ENCODE measurements around the gene WDR70. TPM values are rescaled to one million over a fixed set of nuclear protein-coding genes. Genes with fewer than 3 reads are reported as not detected.

Gene WDR70
- total RNA-seq, 2 donors from 2014 or later: 18.0 to 25.3 TPM

- Histone ChIP-seq H3K4me3 (no peak overlapping the region), H3K27me3 (replicated peaks; ENCODE audit: insufficient read depth) (no peaks in the 10 kb centered on the region), H3K27ac (no peak overlapping the region), H3K36me3 (no peaks in the 10 kb centered on the region), H3K4me1 (ENCODE audit: control insufficient read depth in 1 of 2, low read depth in 2 of 2) (no peaks in the 10 kb centered on the region), H3K9me3 (no peaks in the 10 kb centered on the region)
- no peak for ATAC-seq (ENCODE audit: insufficient number of reproducible peaks, low FRiP score, low read depth)
- no peak for DNase-seq (ENCODE audit: low spot score)
- no peak for TF ChIP-seq CTCF (IDR thresholded peaks at IDR 0.05)
Observed at GRCh38 chr5:37769108-37769507, 390.0 kb downstream of the WDR70 start.

- no peak for TF ChIP-seq CTCF (IDR thresholded peaks at IDR 0.05)
- H3K27me3 ChIP-seq (replicated peaks; ENCODE audit: insufficient read depth): no peaks in the 10 kb centered on the region
- H3K4me1 ChIP-seq (ENCODE audit: control insufficient read depth in 1 of 2, low read depth in 2 of 2): no peaks in the 10 kb centered on the region
- no peak for DNase-seq (ENCODE audit: low spot score)
- no peaks in the 10 kb centered on the region for H3K36me3 ChIP-seq
- no peak overlapping the region for H3K27ac ChIP-seq
- H3K9me3 ChIP-seq: no peaks in the 10 kb centered on the region
- H3K4me3 ChIP-seq: no peak overlapping the region
- ATAC-seq (ENCODE audit: insufficient number of reproducible peaks, low FRiP score, low read depth): no peak
Observed at GRCh38 chr5:37769840-37770239, 390.7 kb downstream of the WDR70 start.

GRCh38 chr5:37770786-37771185, 391.7 kb downstream of the WDR70 start:
- H3K4me3 ChIP-seq: no peak overlapping the region
- H3K27ac ChIP-seq: no peak overlapping the region
- H3K27me3 ChIP-seq (replicated peaks; ENCODE audit: insufficient read depth): no peaks in the 10 kb centered on the region
- no peaks in the 10 kb centered on the region for H3K36me3 ChIP-seq
- TF ChIP-seq CTCF (IDR thresholded peaks at IDR 0.05): no peak
- H3K4me1 ChIP-seq (ENCODE audit: control insufficient read depth in 1 of 2, low read depth in 2 of 2): no peaks in the 10 kb centered on the region
- ATAC-seq (ENCODE audit: insufficient number of reproducible peaks, low FRiP score, low read depth): no peak
- no peaks in the 10 kb centered on the region for H3K9me3 ChIP-seq
- no peak for DNase-seq (ENCODE audit: low spot score)

GRCh38 chr5:37771203-37771611, 392.1 kb downstream of the WDR70 start:
- no peaks in the 10 kb centered on the region for H3K4me1 ChIP-seq (ENCODE audit: control insufficient read depth in 1 of 2, low read depth in 2 of 2)
- ATAC-seq (ENCODE audit: insufficient number of reproducible peaks, low FRiP score, low read depth) (no peak), DNase-seq (ENCODE audit: low spot score) (no peak)
- H3K9me3 ChIP-seq: no peaks in the 10 kb centered on the region
- H3K27ac ChIP-seq: no peak overlapping the region
- no peaks in the 10 kb centered on the region for H3K27me3 ChIP-seq (replicated peaks; ENCODE audit: insufficient read depth)
- H3K4me3 ChIP-seq: no peak overlapping the region
- no peaks in the 10 kb centered on the region for H3K36me3 ChIP-seq
- no peak for TF ChIP-seq CTCF (IDR thresholded peaks at IDR 0.05)

- ATAC-seq (ENCODE audit: insufficient number of reproducible peaks, low FRiP score, low read depth): no peak
- Histone ChIP-seq H3K4me3 (no peak overlapping the region), H3K4me1 (ENCODE audit: control insufficient read depth in 1 of 2, low read depth in 2 of 2) (no peaks in the 10 kb centered on the region), H3K36me3 (no peaks in the 10 kb centered on the region), H3K27ac (no peak overlapping the region), H3K27me3 (replicated peaks; ENCODE audit: insufficient read depth) (no peaks in the 10 kb centered on the region), H3K9me3 (no peaks in the 10 kb centered on the region)
- TF ChIP-seq CTCF (IDR thresholded peaks at IDR 0.05): no peak
- DNase-seq (ENCODE audit: low spot score): no peak
Observed at GRCh38 chr5:37771731-37772130, 392.6 kb downstream of the WDR70 start.

All from thoracic aorta (tissue), 2 donors.